ENCODE results near the gene VPS26C. TPM values are rescaled to one million over a fixed set of nuclear protein-coding genes. Genes with fewer than 3 reads are reported as not detected.

The VPS26C gene
- total RNA-seq, 1 experiment from 2014 or later: 42.1 TPM

GRCh38 chr21:37233551-37234146 lies 33.5 kb downstream of the VPS26C start:
- no peaks in the 10 kb centered on the region; a peak in 1 of 4 replicates for H3K4me1 ChIP-seq (ENCODE audit: control insufficient read depth in 1 of 2, insufficient read depth in 2 of 2, low read length in 2 of 2)
- H3K9ac ChIP-seq (ENCODE audit: low read length): no peak overlapping the region
- peaks cover 9 to 12% of the 10 kb centered on the region in 2 experiments; a peak in 3 of 4 replicates for H3K36me3 ChIP-seq (ENCODE audit: control insufficient read depth in 1 of 2, insufficient read depth in 2 of 2, low read length in 2 of 2)
- intact Hi-C loops (cut with micrococcal nuclease): no loop called here
- DNase-seq (ENCODE audit: low read depth, low spot score) (no peak), ATAC-seq (no peak)
- no peak overlapping the region for H2AFZ ChIP-seq (ENCODE audit: low read depth, low read length, poor library complexity, severe bottlenecking)
- no peaks in the 10 kb centered on the region for H3K9me2 ChIP-seq (ENCODE audit: insufficient read depth)
- no peak for TF ChIP-seq CEBPB (IDR thresholded peaks at IDR 0.05; ENCODE audit: low read depth)
- no peak for TF ChIP-seq CTCF (IDR thresholded peaks at IDR 0.05 in 2 of 3, conservative IDR thresholded peaks at IDR 0.05 in 1 of 3; ENCODE audit: borderline replicate concordance in 1 of 3, insufficient read depth in 1 of 3, low read depth in 2 of 3, low read length in 2 of 3)
- TF ChIP-seq SRF (IDR thresholded peaks at IDR 0.05; ENCODE audit: low read depth): no peak
- no peak for TF ChIP-seq YY1 (IDR thresholded peaks at IDR 0.05; ENCODE audit: extremely low read depth, insufficient replicate concordance, low read depth, low read length)
- TF ChIP-seq EZH2phosphoT487 (IDR thresholded peaks at IDR 0.05; ENCODE audit: borderline replicate concordance): no peak
- no peak for TF ChIP-seq SIN3A (IDR thresholded peaks at IDR 0.05; ENCODE audit: low read depth)
- TF ChIP-seq JUND (IDR thresholded peaks at IDR 0.05): no peak
- TF ChIP-seq ZFX (IDR thresholded peaks at IDR 0.05): no peak
- TF ChIP-seq POLR2AphosphoS5 (IDR thresholded peaks at IDR 0.05; ENCODE audit: low read depth, low read length): no peak
- TF ChIP-seq MAX (IDR thresholded peaks at IDR 0.05): no peak
- TF ChIP-seq SP1 (IDR thresholded peaks at IDR 0.05; ENCODE audit: low read depth): no peak
- TF ChIP-seq FOSL1 (IDR thresholded peaks at IDR 0.05; ENCODE audit: low read depth): no peak
- no peak for TF ChIP-seq ZNF274 (IDR thresholded peaks at IDR 0.05; ENCODE audit: low read depth, low read length)
- TF ChIP-seq POLR2A (IDR thresholded peaks at IDR 0.05; ENCODE audit: borderline replicate concordance, extremely low read depth, insufficient read depth, insufficient read length): no peak
- no peak for TF ChIP-seq CBX3 (IDR thresholded peaks at IDR 0.05; ENCODE audit: low read depth)
- no peak overlapping the region for H3K4me2 ChIP-seq (ENCODE audit: low read length)
- H3K27me3 ChIP-seq (ENCODE audit: insufficient read depth, low read length): no peaks in the 10 kb centered on the region
- BruUV-seq (replicated peaks): no TSS peak
- CTCF ChIA-PET: no interaction called here
- H4K20me1 ChIP-seq (ENCODE audit: insufficient read depth): no peaks in the 10 kb centered on the region
- RAD21 ChIA-PET (ENCODE audit: low non-redundant PET in 1 of 2, low total read pairs in 2 of 2, uncharacterized antibody in 2 of 2, unreplicated experiment in 2 of 2): no interaction called here
- H3K79me2 ChIP-seq (ENCODE audit: insufficient read depth, low read length): no peaks in the 10 kb centered on the region
- no peak overlapping the region for H3K27ac ChIP-seq (ENCODE audit: low read depth, low read length)
- H3K4me3 ChIP-seq (replicated peaks in 1 of 2; ENCODE audit: low read depth in 1 of 2, low read length in 2 of 2): no peak overlapping the region
- no peaks in the 10 kb centered on the region for H3K9me3 ChIP-seq (ENCODE audit: control insufficient read depth in 1 of 2, insufficient read depth in 1 of 2, low read depth in 1 of 2, low read length in 2 of 2)
- POLR2A ChIA-PET: no interaction called here
